GM21619 (cell line): ENCODE data around the gene JCAD.

Experiments
- ATAC-seq: cut with Tn5 transposase; IDR thresholded peaks from one replicate; pipeline ENCODE4 v1.9.1; 2021; ENCODE audit not compliant: unreplicated experiment

JCAD gene

DNA sequence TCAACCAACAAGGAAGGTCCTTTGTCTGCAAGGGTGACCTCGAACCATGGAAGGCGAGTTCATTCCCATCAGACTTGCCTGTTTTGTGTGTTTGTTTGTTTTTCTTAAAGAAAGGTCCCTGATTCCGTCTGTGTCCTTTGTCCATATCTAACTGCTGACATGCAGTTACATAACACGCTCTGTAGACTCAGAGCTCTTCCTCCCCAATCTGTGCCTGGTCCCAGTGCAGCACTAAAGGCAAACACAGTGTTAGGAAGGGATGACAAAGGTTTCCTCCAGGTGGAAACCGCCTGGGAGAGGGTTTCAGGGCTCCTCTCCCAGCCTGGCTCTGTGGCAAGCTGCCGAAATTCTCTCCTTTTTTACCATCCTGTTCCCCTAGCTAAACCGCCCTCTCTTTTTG lies 13.4 kb downstream of the JCAD start:
- no peak for ATAC-seq

DNA sequence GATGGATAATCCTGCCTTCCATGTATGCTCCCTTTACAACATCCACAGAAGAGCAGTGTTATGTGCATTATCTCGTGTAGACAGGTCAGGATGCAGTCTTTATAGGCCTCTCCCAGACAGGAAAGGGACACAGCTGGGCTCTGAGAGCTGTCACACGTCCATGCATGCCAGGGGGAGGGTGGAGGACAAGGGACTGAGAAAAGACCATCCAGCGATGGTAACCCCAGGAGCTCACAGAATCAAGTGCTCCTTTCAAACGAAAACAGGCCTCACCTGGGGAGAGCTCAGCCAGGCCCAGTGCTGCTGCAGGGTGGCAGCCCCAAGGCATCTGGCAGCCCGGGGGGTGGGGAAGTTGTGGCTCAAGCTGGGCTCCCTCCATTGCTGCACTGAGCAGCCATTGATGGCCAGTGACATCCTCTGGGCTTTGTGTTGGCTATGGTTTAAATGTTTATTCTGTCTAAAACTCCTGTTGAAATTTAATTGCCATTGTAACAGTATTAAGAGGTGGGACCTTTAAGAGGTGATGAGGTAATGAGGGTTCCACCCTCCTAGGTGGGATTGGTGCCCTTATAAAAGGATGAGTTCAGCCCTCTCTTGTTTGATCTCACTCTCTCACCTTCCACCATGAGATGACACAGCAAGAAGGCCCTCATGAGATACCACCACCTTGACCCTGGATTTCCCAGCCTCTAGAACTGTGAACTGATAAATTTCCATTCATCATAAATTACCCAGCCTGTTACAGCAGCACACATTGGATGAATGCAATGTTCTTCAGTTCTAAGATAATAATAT lies 15.7 kb downstream of the JCAD start:
- ATAC-seq: no peak

DNA sequence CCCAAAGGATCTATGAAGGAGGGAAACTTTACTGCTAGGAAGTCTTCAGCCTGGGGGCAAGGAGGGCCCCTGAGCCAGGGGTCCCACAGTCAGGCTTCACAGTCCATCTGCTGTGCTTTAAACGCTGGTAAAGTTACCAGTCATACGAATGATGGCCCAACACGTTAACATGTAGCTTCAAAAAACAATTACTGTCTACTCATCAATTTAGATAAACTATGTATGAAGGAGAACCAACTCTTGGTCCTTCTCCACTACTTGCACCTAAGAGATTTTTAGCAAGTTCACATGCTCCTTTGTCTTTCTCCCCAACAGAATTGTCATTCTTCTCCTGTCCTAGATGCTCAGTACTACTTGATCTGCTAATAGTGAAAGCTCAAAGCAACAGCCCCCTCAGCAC lies 16.6 kb downstream of the JCAD start:
- no peak for ATAC-seq

DNA sequence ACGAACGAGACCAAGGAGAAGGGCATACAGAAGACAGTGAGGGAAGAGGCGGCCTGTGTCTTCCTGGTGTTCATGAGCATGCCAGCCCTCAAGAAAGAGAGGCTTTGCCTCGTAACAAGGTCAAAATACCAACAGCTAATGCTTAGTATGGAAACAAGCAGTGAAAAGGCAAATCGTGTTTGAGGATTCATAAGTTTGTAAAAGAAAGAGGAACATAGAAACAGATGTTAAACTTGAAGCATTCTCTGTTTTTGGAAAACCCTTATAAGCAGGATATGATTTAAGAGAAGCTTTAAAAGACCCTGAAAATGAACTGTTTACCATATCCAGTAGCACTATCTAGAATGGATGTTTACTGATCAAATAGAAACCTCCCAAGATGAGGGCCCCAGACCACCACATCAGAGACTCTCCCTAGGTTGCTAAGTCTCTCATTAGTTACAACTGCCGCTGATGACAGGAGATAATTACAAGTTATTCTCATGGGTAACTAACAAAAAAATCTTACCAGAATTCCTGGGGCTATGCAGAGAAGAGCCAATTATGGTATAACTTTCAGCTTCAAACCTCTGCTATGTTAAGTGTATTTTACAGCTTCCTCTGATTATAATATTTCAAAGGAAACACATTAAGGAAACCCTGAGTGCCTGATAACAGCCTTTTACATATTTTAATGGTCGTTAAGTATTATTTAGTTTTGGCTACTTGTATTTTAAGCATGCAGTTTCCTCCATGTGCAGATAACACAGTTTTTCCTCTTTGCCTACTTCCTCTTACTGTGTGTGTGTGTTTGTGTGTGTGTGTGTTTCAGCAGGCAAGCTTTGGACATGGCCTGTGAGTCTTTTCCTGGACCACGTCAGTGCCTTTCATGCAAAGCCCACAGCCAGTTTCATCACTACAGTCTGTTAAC lies 17.9 kb downstream of the JCAD start:
- no peak for ATAC-seq

DNA sequence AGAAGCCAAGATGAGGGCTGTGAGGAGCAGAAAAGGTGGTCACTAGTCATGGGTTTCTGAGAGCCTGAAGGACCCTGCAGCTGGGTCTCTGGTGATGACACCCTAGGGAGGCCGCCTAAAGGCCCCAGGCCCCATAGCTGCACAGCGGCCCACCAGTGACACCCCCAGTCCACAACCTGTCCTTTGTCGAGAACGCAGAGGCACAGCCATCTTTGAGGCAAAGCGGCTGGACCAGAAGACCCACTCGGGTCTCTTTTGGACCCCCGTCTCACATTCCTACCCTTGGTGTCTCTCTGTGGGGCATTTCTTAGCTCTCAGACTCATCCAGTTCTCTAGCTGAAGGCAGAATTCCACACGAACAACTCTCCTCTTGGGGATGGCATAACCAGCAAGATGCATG lies 18.8 kb downstream of the JCAD start:
- no peak for ATAC-seq

DNA sequence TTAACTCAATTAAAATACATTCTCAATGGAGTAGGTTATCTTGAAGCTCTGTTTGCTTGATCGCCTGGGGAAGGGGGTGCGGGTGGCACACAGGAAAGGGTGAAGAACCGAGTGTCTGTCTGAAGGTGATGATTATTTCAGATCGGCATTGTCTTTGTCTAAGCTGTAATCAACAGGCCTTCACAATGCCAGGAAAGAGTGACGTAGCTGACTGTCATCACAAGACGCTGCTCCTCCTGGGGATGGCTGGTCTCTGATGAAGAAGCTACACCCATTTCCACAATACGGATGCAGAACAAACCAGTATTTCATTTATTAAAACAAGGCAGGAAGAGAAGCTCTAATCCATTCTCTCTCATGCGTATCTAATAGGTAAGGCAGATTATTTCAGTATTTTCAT lies 19.4 kb downstream of the JCAD start:
- ATAC-seq: no peak

DNA sequence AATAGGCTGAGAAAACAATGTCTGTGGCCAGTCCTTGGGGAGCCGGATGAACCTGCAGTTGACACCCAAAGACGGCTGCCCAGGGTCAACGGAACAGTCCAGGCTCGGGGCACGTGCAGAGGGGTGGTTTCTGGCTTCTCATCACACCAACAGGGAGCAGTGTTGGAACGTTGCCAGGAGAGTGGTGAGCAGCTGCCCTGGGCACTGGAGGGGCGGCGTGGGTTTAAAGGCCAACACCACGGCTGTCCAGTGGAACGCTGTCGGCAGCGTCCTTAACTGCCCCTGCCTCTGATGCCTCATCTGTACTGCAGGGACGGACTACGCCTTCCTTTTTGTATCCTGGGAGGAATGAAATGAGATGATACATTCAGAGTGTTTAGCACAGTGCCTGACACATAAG lies 19.8 kb downstream of the JCAD start:
- no peak for ATAC-seq

DNA sequence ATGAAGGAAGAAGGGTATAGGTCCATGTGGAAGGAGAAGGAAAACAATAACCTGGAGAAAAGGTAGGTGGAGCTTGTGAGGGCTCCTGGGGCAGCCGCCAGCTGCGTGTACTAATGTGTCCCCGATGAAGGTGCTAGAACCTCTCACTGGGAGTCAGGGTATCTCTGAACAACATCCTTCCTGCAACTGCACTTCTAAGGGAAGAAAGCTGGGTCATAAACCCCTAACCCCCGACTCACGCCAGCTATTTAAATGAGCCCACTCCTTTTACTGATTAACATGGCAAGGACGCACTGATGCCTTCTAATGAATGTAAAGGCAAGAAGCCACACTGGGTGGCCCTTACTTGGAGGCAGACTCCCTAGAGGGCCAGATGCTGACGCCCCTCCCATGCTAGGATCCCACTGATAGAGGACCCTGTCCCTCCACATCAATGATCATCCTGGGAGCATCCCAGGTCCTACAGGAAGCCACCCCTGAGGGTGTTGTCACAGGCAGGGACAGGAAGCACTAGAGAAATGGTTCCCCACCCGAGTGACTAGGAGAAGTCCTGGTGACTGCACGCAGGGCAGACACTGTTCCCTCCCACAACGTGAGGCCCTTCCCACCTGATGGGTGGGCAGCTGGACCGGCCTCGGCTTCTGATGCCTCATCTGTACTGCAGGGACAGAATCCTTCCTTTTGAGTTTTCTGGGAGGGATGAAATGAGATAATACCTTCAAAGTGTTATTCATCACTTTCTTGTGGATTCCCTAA lies 20.4 kb downstream of the JCAD start:
- no peak for ATAC-seq

DNA sequence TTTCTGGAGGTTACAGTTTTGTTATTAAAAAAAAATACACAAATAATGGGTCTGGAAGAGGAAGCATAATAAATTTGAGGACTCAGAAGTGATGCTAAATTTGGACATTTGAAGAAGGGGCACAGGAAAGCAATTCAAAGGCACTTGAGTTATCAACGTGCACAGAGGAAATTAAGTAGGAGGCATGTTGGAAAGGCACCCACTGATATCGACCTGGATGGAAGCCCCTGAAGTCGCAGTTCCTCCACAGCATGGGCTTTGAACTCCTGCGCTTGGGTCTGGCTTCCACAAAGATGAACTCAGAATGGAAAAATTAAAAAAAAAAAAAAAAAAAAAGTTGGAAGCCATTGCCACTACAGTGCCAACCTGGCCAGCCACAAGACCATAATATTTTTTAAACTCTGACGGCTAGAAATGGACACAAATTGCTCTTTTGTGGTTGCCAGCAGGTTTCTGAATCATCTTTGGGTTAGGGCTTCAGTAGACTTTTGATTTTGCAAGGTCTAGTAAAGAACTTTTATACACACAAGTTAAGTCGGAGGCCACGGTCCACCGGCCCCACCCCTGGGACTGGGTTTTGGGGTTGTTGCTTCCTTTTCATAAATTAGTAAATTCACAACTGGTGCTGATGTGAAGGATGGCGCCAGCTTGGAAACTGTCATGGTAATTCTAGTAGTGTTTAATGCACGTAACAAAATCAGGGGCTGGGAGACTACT lies 21.6 kb downstream of the JCAD start:
- ATAC-seq: no peak

DNA sequence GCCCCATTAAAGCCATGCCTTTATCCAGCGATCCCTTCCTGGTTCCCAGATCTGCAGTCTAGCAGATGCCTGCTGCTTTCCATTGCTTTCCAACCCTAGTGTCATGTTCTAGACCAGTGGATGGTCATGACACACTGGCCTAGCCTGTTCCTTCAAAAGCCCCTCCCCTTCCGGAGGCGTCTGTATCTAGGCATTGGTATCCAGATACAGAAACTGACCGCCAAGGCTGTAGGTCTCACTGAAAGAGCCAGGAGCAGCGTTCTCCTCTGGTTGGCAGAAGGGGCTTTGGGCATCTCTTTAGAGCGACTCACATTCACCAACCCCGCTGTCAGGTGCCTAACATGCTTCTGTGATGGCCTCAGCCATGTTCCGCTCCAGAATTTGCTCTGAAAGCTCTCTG lies 22.6 kb downstream of the JCAD start:
- no peak for ATAC-seq

DNA sequence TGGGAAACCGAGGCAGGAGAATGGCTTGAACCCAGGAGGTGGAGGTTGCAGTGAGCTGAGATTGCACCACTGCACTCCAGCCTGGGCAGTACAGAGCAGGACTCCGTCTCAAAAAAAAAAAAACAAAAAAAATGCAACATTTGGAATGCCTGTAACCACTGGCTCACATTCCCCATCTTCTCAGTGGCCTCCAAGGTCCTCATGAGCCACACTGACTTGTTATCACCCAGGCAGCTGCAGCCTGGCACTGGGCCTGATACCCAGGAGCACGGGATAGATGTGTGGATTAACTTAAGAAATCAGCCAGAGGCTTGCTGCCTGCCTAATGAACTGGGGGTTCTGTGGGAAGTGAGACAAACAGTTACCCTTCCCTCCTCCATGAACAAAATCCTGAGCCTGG lies 23.0 kb downstream of the JCAD start:
- no peak for ATAC-seq

DNA sequence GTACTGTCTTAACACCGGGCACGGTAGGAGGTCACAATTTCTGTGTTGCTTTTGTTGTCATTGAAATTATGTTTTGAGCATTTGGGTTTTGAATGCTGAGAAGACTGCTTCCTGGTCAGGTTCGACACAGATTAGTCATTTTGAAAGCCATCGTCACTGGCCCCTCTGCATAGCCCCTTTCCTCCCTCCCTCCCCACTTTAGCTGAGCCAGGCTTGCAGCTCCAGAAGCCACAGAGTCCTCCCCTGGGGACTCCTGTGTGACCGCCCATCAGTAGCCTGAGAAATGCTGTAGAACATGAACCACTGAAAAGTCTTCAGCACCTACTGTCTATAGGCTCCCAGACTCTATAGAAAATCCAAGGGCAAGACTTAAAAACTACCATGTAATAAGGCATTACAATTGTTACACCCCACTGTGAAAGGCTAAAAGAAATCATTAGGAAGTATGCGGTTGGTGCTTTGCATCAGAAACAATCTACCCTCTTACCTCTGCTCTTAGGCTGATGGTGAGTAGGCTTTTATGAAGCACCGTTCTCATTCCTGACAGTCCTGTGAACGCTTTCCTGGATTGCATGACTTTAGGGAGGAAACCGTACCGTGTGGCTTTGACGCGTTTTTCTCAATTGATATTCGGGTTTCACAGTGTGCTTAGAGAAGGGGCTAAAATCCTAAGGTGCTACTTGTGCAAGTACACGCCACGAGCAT lies 24.8 kb downstream of the JCAD start:
- peak; percentile 87 for ATAC-seq

DNA sequence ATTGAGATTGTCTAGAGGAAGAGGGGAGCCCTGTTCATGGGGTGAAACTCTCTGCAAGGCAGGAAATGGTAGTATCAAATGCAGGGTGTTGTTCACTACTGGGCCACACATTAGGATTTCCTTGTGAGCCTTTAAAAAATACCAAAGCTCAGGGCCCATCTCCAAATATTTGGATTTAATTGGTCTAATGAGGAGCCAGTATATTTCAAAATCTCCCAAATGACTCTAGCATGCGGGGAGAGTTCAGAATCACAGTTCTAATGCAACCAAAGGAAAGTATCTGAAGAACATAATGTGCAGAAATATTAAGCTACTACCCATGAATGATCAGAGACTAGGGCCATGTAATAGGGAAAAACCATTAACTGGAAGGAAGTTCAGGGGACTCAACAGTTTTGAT lies 27.3 kb downstream of the JCAD start:
- no peak for ATAC-seq

DNA sequence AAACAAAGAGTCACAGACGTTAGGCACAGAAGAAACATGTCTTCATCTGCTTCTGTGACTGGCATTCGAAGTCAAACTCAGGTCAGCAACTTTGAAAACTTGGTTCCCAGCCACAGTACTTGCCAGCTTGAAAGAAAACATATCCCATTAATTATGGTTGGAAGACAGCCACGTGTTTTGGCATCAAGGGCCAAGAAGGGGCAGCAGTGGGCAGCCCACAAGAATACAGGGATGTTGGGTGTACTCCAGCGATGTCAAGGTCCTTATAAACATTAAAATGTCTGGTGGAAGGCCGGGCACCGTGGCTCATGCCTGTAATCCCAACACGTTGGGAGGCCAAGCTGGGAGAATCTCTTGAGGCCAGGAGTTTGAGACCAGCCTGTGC lies 29.5 kb downstream of the JCAD start:
- no peak for ATAC-seq

DNA sequence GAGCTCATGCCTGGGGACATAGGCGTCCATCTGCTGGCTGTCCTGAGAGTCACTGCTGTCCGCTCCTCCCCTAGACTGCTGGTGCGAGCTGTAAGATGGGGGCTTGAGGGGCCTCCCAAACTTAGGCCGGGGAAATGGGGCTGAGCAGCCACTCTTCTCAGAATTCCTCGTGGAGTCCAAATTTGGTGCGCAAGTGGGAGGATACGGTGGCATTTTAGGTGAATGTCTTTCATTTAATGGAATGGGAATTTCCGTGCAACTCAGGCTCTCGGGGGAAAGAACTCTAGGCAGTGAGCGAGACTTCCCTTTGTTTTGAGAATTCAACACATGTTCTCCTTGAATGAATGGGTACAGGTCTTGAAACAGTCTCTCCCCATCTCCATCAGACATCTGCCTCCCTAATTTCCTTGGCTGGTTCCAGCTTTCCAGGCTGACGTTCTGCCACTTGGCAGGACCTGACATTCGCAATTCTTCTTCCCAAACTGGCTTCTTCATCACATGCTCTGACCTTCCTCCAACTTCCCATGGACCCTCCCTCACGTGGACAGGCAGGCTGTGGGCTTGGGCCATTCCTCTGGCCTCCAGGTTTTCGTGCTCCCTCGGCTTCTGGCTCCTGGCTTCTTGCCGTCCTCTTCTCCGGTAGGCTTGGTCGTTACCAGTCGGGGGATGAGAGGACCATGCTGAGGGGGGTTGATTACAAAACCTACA lies 30.1 kb downstream of the JCAD start:
- no peak for ATAC-seq

DNA sequence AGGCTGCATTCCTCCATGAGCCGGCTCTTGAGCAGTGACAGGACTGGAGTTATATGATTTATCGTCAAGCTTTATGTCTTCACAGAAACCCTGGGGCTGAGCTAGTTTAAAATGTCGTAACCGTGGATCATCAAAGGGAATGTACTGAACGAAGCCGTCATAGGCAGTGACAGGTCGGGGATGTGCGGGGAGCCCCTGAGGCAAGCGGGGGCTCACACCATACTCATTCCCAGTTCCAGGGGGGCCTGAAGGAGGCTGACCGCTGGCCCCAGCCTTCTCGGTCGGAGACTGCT lies 30.7 kb downstream of the JCAD start:
- no peak for ATAC-seq

DNA sequence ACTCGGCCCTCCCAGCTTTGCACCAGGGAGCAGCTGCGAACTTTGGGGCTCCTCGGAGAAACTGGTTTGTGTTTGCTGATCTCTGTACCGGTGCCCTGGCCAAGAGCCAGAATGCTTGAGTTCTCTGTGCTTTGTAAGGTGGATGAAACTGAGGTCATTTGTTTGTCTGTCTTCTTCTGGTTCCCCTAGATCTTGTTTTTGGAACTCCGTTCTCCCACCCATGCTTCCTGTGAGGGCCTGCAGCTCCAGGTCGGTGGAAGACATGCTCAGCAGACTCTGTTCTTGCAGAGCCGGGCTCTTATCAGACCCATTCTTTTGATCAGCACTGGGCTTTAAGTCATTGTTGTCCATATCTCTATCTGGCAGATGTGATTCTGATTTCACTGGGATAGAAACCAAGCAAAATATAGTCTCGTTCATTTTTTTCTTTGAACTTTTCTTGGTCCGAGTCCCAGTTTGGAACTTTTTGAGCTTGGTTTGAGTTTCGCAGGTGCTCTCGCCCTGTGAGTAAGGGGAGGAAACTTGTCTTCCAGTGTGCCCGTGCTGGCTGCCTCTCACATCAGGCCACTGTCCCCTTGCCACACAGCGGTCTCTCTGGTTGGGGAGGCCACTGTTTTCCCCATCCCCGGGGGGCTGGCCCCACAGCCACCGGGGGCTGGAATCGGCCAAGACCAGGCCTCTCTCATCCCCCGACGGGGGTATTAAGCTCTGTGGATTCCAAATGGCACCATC lies 31.2 kb downstream of the JCAD start:
- no peak for ATAC-seq

DNA sequence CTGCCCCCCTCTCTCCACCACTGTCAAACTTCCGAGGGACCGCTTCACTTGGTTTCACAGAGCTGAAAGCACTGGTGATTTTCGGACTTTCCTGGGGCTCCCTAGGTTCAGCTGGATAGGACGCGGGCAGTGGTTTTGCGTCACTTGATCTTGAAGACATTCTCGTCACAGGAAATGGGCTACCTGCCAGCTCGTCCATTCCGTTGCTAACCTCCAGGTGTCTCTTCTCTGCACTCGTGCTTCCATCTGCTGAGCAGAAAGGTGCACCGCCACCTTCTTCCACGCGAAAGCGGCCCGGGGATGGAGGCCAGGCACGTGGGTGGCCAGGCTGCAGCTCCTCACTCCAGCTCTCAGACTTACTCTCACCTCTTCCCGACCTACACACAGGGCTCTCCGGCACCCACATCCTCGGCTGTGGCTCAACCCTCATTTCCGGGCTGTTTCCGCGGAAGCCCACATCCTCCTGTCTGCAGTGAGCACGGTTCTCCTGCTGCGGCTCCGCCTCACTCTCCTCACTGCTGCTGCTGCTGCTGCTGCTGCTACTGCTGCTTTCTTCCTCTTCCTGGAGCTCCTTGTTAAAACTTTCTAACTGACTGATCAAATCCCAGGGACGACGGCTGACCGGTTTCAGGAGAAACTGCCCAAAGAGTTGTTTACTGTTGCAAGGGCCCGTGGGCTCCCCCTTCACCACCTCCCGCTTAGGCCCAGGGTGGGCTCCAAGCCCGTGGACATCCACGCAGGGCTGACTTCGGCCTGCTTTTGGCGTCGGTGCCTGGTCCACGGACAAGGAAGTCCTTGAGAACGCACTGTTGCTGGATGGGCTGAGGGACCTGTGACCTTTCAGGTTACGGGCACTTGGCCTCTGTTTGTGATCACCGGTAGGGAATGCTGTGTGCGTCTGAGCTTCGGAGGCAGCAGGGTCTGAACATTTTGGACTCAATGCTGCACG lies 32.1 kb downstream of the JCAD start:
- peak; percentile 98 for ATAC-seq
